Endothelial cell of umbilical vein (primary cell): Measurements from ENCODE around the gene PFKFB3.

Source experiments
- CTCF ChIP-seq, 2 donors: IDR thresholded peaks; 1 replicate in 1 of 2; 2 replicates in 1 of 2; pipeline ENCODE4 v1.5.1; 2011; ENCODE audit warnings: low read length in 2 of 2, mild to moderate bottlenecking in 2 of 2, moderate library complexity in 2 of 2, control low read depth in 1 of 2, inconsistent platforms in 1 of 2, low read depth in 1 of 2; ENCODE audit not compliant: insufficient read depth in 1 of 2; ENCODE audit errors: extremely low read depth in 1 of 2
- EZH2 ChIP-seq: IDR thresholded peaks from 2 replicates; pipeline ENCODE4 v1.6.1; 2012; ENCODE audit warnings: borderline replicate concordance, low read depth, mild to moderate bottlenecking, moderate library complexity, low read length, inconsistent platforms; ENCODE audit not compliant: severe bottlenecking
- FOS ChIP-seq: IDR thresholded peaks from 2 replicates; pipeline ENCODE4 v1.6.1; 2011; ENCODE audit warnings: mild to moderate bottlenecking, low read length, moderate library complexity, borderline replicate concordance; ENCODE audit not compliant: insufficient read depth
- JUN ChIP-seq: IDR thresholded peaks from 2 replicates; pipeline ENCODE4 v1.6.1; 2011; ENCODE audit warnings: borderline replicate concordance, low read depth; ENCODE audit not compliant: insufficient read length, insufficient read depth
- MYC ChIP-seq: IDR thresholded peaks from one replicate; pipeline ENCODE4 v1.6.1; 2011; ENCODE audit warnings: mild to moderate bottlenecking, low read depth, low read length
- POLR2A ChIP-seq: IDR thresholded peaks from 2 replicates; pipeline ENCODE4 v1.6.1; 2012; ENCODE audit warnings: low read depth, mild to moderate bottlenecking, control low read depth, low read length
- POLR2AphosphoS5 ChIP-seq: IDR thresholded peaks from 2 replicates; pipeline ENCODE4 v1.6.1; 2012; ENCODE audit warnings: low read depth, mild to moderate bottlenecking, control low read depth, low read length, moderate library complexity; ENCODE audit not compliant: insufficient read depth
- TF ChIP-seq, protein P1 (sequence below): IDR thresholded peaks from 2 replicates; pipeline ENCODE4 v1.6.1; 2011; ENCODE audit not compliant: insufficient read depth, insufficient read length

- TF ChIP-seq CTCF (IDR thresholded peaks at IDR 0.05; ENCODE audit: extremely low read depth in 1 of 2, insufficient read depth in 1 of 2, low read depth in 1 of 2, low read length in 2 of 2) (no peak), POLR2A (no peak), POLR2AphosphoS5 (no peak), EZH2 (no peak), JUN (no peak), MYC (no peak), FOS (no peak)
- TF ChIP-seq, protein P1, sequence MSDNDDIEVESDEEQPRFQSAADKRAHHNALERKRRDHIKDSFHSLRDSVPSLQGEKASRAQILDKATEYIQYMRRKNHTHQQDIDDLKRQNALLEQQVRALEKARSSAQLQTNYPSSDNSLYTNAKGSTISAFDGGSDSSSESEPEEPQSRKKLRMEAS: no peak
Measured at GRCh38 chr10:6212806-6213205, 10.1 kb downstream of the PFKFB3 start.
